Activated naive CD8-positive, alpha-beta T cell treated with anti-CD3 and anti-CD28 coated beads, Interleukin-2, amount 50 U/mL, for 16 hours (primary cell): ENCODE results near the gene TNFRSF8.

Experiments used
- DNase-seq: peaks from one replicate; pipeline ENCODE4 v3.0.0-alpha.2; 2020; ENCODE audit warnings: low read depth, low spot score

The TNFRSF8 gene

DNA sequence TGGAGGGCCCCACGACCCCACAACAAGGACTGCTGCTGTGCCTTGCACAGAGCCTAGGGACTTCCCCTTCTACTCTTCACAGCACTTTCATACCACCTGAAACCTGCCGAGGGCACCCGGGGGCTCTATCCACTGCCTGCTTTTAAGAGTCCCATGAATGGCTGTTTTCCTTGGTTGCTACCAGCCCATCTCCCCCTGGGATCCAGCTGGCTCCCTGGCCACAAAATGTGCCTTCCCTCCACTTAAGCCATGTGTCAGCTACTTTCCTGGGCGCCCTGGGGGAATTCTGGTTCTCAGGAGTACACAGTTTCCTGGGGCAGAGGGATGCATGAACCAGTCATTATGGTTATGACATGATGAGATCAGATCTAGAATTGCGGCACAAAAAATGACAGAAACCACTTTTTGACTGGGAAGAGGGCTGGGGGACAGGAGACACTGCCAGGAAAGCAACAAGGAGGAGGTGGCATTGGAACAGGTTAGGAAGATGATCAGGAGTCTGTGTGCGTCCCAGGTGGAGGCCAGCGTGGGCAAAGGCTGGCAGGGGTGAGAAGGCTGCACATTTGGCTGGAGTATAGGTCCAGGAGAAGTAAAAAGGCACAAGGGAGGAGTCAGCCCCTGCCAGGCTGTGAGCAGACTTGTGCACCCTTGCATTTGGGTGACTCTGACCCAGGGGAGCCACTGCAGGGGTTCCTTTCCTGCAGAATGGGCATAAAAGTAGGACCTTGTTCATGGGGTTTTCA is 3.2 kb upstream of the TNFRSF8 start:
- no peak for DNase-seq

DNA sequence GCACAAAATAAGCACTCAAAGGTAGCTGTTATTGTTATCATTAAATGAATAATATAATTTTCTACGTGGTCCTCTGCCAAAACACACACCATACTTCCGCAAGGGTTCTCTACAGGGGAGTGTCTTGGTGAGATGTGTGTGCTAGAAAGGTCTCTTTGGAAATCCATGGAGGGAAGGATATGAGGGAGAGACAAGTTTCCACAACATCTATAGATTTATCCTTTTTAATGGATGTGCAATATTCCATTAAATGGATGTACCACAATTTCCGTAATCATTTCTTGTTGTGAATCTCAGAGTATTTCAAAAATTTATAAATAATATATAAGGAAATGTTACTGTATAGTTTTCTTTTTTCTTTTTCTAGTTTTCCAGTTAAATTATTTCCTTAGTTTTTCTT is 2.6 kb upstream of the TNFRSF8 start:
- DNase-seq, result no peak

- no peak for DNase-seq
Observed at GRCh38 chr1:12064073-12064969, 1.2 kb downstream of the TNFRSF8 start.

DNA sequence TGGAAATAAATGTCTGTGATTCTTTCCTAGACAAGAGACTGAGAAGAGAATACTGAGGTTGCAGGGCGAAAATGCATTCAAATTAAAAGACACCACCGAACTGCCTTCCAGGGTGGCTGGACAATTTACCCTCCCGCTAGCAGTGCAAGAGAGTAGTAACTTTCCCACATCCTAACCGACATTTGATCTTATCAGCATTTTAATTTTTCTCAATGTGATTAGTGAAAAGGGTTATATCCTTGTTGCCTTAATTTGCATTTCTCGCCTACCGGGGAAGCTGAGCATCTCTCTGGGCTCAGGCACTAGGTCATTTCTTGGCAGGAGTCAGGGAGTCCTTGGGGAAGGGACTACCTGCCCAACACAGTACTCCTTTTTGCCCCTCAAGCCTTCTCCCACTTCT is 2.8 kb downstream of the TNFRSF8 start:
- DNase-seq, result no peak

- DNase-seq, result no peak
Observed at GRCh38 chr1:12067900-12068821, 5.1 kb downstream of the TNFRSF8 start.

- DNase-seq, result no peak
Observed at GRCh38 chr1:12069623-12070244, 6.6 kb downstream of the TNFRSF8 start.

- DNase-seq, result no peak
Observed at GRCh38 chr1:12071892-12072291, 8.8 kb downstream of the TNFRSF8 start.

DNA sequence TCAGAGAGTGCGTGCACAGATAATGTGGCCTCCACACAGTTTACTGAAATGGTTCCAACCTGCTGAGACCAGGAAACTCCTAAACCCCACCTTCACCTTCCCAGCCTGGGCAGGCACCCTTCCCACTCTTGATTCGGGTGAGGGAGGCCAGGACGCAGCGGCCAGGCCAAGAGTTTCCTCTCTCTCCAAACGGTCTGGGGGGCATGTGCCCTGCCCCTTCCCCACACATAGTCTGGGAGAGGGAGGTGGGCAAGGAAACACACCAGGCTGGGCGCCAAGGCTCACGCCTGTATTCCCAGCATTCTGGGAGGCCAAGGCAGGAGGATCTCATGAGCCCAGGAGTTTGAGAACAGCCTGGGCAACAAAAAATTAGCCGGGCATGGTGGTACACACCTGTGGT is 9.6 kb downstream of the TNFRSF8 start:
- DNase-seq, result no peak

GRCh38 chr1:12073796-12074195 is 10.7 kb downstream of the TNFRSF8 start:
- DNase-seq, result no peak

DNA sequence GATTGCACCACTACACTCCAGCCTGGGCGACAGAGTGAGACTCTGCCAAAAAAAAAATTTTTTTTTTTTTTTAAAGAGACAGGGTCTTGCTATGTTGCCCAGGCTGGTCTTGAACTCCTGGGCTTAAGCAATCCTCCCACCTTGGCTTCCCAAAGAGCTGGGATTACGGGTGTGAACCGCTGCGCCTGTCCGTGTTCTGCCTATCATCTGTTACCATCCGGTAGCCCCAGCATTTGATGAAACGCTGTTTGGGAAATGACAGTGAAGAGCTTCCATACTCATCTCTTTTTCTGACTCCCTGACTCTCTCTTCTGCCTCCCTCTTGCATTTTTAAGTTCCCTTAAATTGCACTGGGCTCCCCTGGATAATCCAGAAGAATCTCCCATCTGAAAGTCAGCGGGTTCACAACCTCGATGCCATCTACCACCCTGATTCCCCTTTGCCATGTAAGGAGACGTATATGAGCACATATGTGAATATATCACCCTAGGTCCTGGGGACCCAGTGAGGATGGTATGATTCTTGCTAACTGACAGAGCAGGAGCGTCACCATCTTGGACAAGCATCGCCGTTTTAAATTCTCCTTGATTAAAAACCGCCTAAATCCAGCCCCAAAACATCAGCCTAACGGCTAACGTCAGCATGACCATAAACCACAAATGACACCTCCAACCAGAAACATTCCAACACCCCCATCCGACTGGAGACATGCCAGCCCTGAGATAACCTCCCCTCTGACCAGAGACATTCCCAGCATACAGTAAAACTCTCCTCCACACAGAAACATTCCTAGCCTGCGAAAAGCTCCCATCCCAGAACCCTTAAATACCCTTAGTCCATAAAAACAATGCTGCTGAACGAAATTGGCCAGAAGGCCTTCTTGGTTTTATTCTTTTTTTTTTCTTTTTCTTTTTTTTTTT is 12.4 kb downstream of the TNFRSF8 start:
- DNase-seq, result no peak

GRCh38 chr1:12076425-12077005 is 13.4 kb downstream of the TNFRSF8 start:
- DNase-seq, result no peak

DNA sequence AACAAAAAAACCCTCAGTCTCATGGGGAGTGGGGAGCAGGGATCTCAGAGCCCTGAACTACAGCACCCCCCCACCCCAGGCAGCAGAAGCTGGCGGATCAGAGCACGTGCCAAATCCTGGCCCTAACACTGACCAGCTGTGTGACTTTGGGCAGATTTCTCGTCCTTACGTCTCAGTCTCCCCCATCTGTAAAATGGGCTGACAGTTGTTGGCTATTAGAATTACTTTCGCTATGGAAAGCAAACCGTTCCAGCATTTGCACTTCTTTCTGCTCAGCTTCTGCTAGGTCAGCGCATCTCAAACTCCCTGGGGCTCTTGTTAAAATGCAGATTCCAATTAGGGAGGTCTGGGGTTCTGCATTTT is 15.5 kb downstream of the TNFRSF8 start:
- DNase-seq, result no peak

DNA sequence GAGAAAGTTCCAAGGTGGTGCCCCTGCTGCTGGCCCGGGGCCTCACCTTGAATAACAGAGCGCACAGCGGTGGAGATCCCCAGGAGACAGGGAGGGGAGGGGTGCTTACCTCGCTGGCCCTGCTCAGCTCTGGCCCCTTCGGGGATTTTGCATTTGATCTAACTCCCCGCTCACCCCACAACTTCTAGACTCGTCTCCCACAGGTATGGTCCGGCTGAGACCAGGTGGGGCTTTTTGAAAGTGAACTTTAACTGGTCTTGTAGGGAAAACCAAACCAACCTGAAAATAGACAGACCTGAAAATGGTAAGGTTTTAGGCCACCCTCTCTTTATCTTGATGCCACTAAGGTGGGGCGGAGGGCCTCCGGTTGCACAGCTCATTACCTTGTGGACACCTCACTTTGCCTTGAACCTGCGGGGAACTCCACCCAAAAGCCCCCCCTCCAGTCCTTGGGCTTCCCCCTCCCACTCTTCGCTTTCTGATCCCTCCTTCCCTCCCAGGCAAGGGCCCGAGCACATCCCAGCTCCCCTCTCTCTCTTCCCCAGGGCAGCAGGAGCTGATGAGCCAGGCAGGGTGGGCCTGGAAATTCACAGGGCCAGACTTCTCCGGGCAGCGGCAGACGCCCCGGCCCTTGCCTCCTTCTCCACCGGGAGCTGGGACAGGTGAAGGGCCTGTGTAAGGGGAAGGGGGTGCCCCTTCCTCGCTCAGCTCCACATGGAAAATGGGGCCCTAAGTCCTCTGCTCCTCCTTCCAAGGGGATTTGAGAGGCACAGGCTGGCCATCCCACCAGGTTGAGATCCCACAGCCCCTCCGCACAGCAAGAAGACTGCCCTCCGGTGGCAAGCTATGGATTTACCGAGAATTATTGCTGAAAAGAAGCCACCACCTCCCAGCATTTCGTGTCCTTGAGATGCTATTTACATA is 16.1 kb downstream of the TNFRSF8 start:
- no peak for DNase-seq

DNA sequence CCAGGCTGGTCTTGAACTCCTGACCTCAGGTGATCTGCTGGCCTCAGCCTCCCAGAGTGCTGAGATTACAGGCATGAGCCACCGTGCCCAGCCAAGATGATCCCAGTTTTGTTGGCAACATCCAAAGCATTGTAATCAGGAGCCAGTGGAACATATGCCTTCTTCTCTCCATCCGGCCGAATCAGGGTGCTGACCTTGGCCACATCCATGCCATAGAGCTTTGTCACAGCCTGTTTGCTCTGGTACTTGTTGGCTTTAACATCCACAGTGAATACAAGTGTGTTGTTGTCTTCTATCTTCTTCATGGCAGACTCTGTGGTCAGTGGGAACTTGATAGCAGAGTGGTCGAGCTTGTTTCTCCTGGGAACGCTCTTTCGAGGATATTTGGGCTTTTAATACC is 17.1 kb downstream of the TNFRSF8 start:
- DNase-seq, result no peak

DNA sequence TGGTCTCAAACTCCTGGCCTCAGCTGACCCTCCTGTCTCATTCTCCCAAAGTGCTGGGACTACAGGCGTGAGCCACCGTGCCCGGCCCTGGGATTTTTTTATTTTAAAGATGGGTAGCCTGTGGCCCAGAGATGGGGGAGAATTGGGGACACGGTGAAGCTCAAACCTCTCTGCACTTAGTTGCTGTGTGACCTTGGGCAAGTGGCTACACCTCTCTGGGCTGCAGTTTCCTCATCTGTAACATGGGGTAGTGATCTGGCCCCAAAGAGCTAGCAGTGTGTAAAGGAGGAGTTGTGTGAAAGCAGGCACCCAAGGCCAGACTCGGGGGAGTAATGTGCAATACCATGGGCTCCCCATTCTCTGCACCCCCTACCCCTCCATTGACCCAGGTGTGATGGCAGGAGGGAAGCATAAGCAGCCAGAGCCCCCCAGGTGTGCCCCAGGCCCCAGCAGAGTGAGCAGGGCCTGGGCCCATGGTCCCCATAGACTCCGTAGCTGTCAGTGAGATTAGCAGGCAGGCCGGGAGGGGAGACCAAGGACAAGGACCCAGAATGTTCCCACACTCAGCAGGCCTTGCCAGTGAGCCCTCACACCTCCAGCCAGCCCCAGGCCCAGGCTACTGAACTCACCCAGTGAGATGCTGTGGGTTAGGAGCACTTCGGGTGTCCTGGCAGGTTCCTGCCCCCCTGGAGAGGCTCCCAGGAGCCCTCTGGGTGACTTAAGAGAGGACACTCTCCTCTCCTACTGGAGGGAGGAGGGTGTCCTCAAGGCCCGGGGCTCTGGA is 17.9 kb downstream of the TNFRSF8 start:
- DNase-seq, result no peak

GRCh38 chr1:12081648-12082396 is 18.7 kb downstream of the TNFRSF8 start:
- no peak for DNase-seq

DNA sequence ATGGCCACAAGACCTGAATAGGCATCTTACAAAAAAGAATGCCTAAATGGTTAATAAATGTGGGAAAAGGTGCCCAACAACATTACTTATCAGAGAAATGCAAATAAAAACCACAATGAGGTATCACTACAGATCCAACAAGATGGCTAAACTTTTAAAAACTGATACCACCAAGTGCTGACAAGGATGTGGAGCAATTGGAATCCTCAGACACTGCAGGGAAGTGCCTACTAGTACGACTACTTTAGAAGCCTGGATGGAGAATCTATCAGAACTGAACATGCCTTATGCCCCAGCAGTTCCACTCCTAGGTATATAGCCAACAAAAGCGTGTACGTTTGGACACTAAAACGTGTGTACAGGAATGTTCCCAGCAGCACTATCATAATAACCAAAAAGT is 19.9 kb downstream of the TNFRSF8 start:
- no peak for DNase-seq
